Activated T-helper 9 cell treated with anti-CD3 and anti-CD28 coated beads, Interleukin-2, amount 50 U/mL, for 16 hours (primary cell): Measurements from ENCODE around the gene PPP4R1.

Source experiments
- DNase-seq: peaks from one replicate; pipeline ENCODE4 v3.0.0-alpha.2; 2020; ENCODE audit warnings: low read depth

Gene PPP4R1

DNA sequence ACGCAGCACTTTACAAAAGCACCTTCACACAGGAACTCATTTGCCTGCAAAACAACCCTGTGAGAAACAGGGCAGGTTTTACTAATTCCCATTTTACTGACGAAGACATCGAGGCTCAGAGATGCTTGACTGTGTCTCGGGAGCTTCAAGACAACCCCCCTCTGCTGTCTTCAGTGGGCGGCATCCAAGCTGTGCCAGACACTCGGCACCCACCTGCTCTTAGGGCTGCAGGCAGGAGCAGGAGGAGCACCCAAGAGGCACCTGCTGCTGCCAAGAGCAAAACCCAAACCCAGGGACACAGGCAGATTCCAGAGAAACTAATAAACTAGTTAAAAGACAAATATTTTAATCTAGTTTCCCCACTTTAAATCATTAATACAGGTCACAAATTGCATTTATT, 67.9 kb downstream of the PPP4R1 start:
- no peak for DNase-seq

DNA sequence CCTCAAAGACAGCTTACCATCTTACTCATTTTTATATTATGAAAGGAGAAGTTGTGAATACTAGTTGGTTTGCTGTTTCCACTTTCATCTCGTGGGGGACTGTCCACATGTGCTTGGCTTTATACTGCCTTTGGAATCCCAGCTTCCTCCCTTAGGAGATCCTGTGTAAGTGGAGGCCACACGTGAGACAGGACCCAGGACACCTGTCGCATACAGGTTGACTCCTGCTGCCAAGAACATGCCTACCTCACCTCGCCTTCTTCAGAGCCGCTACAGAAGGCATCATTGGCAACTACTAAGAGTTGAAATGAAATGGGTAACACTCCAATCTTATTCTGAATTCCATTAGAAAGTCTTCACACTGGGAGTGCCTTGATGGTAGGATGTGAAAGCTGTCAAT, 69.3 kb downstream of the PPP4R1 start:
- DNase-seq, result no peak

DNA sequence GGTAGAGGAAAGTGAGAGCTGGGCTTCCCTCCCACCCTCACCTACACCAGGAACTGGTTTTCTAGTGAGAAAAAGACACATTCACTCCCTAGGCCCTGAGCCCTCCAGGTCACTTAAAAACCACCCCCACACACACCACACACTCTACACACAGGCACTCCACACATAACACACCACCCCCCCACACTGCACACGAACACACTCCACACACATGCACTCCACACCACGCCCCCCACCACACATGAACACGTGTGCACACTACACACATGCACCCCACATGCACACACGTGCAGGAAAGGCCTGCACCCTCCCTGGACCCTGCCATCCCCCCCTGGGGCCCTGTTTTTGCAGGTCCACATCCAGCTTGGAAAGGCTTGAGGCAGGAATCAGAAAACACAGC, 71.4 kb downstream of the PPP4R1 start:
- no peak for DNase-seq

DNA sequence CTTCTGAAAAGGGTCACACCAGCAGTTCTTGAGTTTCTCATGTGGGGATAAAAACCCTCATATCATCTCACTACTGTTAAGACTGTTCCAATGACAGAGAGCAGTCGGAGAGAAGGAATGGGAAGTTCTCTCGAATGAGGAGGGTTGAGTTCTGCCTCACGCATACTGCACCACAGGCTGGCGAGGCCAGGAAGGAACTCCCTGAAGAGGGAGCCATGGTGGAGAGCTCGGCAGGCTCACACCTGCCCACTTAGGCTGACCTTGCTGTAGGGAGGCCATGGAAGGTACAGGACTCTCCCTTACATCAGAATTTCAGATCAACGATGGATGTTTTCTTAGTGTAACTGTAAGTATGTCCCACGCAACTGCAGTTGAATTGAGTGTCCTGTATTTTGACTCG, 74.4 kb downstream of the PPP4R1 start:
- DNase-seq, result no peak

DNA sequence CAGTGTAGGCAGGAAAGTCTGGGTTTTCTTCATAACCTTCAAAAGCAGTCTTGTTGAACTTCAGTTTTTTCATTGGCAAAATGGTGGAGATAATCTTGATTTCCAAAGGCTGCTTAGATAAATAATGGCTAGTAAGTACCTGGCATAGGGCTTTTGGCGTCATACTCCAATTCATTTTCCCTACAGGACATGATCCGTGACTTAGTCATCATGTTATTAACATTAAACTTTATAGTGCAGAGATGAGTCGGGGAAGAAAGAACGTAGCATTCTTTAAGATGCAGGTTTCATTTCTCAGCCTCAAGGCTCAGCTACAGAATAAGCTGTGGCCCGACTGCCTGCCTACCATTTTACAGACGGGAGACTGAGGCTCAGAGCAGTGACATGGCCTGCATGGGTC, 75.1 kb downstream of the PPP4R1 start:
- no peak for DNase-seq

DNA sequence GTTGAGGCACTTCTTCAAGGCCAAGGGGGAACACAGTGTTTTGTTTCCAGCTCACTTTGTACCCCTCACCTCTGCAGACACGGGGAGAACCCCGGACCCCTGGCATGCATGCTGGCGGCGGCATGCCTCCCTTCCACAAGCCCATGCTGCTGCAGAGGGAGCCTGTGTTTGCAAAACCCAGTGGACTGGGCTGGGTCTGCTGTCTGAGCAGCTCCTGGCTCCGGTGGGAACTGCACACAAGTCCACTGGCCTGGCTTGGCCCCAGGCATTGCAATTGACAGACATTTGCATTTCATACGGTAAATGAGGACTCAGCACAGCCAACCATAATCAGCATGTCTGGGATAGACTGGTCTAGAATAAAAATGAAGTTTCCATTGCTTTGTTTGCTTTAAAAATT, 76.7 kb downstream of the PPP4R1 start:
- no peak for DNase-seq

DNA sequence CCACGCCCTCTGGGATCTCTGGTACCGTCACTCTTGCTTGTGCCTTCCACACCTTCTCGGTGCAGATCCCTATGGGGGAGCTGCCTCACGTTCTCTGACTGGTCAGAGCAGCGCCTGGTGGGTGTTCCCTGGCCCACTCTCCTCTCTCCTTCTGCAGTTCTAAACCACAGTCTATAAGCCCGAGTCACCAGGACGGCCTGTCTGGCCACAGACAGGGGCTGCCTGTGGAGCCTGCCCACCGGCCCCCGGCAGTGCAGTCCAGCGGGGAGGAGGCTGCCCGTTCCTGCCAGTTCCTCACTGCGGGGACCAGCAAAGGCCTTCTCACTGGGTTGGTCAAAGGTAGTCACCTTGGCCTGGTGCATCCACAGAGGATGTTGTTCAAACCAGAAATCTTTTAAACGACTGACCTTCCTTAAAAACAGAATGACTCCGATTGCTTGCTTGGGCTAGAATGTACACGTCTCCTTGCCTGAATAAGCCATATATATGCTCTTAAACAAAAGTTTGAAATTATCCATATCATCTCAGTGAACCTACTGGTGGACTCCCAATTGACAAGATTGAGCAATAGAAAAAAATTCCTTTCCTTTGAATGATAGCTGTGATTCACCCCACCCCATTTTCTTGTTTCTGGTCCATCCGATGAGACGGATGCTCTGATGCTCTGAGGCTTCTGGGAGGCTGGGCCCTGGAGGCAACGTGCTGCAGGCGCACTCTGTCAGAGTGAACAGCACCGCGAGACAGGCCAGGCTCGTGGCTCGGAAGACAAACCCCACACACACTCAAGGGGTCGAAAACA, 77.8 kb downstream of the PPP4R1 start:
- no peak for DNase-seq

DNA sequence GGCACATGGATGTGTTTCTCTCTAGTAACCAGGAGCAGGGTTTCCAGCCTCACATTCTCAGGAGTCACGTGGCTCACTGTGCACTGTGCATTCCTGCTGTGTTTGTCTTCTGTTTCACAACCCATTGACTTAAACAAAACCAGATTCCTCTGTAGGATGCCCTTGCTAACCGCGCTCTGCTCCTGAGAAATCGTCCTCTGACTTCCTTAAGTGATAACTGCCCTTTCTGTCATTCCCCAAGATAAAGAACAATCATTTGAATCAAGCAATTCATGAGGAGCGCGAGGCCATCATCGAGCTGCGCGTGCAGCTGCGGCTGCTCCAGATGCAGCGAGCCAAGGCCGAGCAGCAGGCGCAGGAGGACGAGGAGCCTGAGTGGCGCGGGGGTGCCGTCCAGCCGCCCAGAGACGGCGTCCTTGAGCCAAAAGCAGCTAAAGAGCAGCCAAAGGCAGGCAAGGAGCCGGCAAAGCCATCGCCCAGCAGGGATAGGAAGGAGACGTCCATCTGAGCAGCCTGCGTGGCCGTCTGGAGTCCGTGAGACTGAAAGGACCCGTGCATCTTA, 78.8 kb downstream of the PPP4R1 start:
- DNase-seq, result no peak

DNA sequence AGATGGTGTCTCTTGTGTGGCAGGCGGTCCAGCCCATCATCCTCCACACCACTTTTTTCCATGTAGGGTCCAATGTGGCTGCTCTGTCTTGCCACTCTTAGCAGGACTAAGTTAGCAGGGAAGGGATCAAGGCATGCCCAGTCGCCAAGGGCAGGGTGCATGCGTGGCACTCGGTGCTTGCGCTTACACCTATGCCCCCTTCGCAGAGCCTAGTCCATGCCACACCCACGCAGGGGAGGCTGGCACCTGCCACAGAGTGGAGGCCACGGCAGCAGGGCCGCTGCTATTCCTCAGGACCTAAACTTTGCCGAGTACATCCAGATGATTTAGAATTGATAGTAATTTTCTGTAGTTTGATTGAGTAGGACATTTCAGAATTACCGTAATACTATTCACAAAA, 79.5 kb downstream of the PPP4R1 start:
- DNase-seq, result no peak

DNA sequence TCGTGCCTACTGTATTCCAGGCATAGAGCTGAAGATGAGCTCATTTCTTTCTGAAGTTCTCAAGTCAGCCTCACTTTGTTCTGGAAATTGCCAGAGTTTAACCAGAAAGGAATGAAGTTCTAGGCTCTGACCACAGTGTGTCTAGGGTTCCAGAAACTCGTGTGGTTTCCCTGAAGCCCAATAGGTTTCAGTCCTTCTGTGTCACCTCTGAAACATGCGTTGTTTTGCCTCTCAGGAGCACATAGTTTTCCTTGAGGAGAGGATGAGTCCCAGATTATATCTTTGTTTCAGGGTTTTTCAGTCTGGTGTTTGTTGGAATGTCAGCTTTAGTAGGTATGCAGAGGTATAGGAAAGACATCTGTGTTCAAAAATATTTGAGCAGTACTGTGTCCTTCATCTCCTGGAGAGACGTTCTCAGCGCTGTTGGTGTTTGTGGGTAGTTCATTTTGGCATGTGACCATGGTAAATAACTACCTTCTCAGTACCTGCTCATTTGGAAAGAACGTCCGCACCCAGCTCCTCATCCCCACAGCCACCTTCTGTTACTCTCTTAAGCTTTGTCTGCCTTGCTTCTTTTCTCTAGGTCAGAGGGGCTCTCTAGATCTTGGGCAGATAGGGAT, 82.5 kb downstream of the PPP4R1 start:
- no peak for DNase-seq

DNA sequence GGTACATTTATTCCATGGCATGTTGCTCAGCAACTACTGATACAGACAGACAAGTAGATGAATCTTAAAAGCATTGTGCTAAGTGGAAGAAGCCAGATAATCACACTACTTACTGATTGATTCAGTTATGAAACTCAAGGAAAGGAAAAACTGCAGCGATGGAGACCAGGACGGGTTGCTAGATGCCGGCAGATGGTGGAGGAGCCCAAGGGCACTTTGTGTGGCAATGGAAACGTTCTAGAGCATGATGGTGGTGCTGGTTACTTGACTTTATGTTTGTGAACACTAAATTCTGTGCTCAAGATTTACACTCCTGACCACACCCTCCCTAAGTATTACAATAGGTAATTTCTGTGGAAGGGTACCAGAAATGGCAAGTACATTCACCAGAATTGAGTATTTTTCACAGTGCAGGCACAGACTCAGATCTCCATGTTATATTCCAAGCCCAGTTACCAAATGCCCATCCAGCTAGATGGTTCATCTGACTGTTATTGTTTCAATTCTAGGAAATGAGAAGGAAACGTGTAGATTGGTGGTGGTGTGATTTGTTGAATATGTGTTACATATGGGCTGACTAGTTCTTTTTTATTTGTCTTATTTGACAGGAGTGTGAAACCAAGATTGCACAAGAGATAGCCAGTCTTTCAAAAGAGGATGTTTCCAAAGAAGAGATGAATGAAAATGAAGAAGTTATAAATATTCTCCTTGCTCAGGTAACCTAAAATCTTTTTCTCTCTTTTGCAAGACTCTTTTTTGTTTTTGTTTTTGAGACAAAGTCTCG, 83.9 kb downstream of the PPP4R1 start:
- no peak for DNase-seq

DNA sequence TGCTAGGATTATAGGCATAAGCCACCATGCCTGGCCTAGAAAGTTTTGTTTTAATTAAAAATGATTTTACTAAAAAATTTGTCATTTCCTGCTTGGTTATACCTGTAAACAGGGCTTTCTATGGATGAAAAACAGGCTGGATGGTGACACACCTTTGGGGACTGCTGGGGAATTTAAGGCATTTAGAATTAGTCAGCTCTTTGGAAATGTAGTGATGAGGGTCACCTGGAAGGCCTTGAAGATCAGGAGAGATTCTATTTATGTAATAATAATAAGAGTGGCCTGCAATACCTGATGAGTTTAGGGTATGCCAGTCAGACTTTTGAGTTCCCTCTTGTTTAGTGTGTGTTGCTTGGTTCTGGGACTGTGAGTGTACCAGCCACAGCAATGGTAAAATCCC, 87.9 kb downstream of the PPP4R1 start:
- DNase-seq, result no peak

DNA sequence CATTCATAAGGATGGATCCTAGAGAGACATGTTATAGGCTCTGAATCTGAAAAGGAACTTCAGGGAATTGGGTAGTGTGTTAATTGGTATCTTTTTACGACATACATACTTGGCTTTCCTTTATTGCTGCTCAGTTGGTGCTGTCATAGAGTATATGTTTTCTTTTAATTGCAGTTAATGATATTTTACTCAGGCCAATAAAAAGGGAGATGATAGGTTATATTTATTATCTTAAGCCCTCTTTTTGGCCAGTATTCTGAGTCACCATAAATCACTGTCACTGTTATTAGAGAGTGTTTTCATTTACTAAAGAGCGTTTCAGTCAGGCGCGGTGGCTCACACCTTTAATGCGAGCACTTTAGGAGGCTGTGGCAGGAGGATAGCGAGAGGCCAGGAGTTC, 91.4 kb downstream of the PPP4R1 start:
- no peak for DNase-seq

DNA sequence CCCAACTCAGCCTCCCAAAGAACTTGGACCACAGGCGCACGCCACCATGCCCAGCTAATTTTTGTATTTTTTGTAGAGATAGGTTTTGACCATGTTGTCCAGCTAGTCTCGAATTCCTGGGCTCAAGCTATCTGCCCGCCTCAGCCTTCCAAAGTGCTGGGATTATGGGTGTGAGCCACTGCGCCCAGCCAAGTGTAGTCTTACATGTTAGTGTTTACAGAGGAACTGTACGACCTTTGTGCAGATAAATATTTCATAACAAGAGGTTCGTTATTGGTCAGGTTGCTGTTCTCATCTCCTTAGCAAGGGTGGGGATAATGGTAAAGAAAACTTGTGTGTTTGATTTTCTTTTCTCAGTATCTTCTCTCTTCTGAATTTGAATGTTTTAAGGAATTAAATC, 92.6 kb downstream of the PPP4R1 start:
- DNase-seq, result no peak

DNA sequence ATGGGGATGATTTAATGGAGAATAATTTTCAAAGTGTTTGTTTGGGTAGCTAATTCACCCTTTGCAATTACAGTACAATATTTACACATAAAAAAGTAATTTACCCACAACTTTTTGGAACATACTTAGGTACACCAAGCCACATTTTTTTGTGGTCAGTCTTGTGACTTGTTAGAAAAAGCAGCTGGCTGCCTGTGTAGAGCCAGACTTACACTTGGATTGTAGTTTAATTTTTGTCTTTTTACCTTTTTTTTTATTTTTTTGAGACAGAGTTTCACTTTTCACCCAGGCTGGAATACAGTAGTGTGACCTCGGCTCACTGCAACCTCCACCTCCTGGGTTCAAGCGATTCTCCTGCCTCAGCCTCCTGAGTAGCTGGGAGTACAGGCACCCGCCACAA, 93.7 kb downstream of the PPP4R1 start:
- no peak for DNase-seq

DNA sequence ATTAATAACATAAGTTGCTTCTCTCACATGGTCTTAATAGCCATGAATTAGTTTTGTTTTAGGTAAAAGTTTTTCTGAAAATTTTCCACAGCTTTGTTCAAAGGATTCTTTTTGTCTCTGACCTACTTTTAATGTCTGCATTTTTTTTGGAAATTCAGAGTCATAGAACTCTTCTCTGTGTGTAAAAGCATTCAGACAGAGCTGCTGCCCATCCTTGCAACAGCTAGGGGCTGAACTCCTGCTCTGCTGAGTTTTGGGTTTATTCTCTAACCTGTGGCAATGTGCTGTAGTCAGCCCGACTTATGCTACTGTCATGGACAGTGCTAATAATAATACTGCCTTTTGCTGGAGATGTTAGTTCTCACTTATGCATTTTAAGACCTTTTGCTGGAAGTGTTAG, 95.0 kb downstream of the PPP4R1 start:
- no peak for DNase-seq

DNA sequence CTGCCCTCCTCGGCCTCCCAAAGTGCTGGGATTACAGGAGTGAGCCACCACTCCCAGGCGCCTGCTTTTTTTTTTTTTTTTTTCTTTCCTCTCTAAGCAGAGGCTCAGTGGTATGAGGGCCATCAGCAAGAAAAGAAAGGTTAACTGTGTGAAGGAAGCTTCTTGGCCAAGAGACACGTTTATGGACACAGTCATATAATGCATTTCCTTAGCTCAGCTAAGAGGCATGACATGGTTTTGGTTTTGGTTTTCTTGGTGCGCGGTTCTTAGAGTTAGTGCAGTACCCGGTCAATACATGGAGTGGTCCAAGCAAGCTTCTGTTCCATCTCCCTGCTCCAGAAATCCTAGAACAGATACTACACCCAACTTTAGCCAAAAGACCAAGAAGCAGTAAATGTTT, 96.5 kb downstream of the PPP4R1 start:
- DNase-seq, result no peak

DNA sequence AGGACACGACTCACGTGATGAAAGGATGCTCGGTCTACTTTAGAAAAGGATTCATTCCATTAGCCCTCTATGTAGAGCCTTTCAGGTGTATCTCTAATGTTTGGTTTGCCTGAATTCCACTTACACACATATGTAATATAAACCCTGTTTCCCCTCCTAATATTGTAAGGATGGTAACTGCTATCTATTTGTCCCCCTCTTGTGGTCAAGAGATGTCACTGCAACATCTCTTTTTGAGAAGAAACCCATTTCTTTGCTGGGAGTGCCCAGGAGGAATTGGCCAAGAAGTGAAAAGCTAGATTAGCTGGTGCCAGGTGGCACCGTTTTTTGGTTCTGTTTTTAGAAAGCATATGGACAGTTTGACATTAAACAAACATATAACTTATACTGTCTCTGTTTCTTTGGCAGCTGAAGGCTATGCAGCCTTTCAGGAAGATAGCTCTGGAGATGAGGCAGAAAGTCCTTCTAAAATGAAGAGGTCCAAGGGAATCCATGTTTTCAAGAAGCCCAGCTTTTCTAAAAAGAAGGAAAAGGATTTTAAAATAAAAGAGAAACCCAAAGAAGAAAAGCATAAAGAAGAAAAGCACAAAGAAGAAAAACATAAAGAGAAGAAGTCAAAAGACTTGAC, 97.8 kb downstream of the PPP4R1 start:
- no peak for DNase-seq

DNA sequence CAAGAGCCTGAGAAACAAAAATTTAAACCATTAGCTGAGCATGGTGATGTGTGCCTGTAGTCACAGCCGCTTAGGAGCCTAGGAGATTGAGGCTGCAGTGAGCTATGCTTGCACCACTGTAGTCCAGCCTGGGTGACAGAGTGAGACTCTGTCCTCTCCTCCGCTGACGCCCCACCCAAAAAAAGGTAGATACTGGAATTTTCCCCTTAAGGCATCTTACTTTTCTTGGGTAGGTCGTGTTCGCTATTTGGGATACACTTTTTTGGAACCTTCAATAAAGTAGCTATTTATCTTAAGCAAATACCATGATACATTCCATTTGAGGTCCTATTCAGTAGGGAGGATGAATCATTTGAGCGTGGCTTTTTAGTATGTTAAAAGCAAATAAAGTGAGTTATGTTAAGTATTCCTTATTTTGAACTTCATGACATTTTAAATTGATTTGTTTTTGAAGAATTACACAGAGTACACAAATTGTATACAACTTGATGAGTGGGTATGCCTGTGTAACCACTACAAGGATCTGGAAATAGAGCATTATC, 100.3 kb downstream of the PPP4R1 start:
- DNase-seq, result no peak

DNA sequence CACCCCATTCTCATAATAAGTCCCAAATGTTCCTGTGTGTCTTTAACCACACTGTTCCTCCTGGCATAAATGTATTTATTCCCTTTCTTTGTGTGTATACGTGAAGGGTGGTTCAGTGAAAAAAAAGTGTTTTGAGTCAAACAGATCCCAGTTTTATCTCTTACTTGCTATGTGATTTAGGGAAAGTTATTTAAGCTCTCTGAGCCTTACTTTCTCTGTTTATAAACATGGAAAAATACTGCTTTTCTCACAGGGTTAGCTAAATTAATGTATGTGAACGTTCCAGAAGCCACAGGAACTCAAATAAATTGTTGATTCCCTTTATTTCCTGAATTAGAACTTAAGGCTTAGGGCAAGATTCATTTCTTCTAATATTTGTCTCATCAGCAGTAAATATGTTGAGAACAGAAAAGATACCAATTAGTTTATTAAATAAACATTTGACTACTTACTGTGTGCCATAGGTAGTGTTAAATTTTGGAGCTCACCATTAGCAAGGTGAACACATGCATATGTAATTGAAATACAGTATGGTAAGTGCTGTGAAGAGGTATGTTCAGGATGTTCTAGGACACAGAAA, 105.8 kb downstream of the PPP4R1 start:
- DNase-seq, result no peak

DNA sequence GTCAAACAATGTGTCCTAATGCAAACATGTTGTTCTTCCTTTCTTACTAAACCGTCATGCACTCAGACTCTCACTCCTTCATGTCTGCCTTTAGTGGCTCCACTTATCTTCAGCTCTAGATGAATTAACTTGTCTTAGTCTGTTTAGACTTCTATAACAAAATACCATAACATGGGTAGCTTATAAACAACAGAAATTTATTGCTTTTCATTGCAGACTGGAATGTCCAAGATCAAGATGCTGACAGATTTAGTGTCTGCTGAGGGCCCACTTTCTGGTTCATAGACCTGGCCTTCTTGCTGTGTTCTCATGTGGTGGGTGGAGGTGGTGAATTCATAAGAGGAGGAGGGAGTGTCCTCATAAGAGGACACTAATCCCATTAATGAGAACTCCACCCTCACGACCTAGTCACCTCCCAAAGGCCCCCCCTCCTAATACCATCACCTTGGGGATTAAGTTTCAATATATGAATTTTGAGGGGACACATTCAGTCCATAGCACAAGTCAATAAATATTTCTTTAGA, 106.7 kb downstream of the PPP4R1 start:
- no peak for DNase-seq
